Nephron (organoid): ENCODE measurements around the gene GRAMD1B.

Source experiments
- H3K27ac Mint-ChIP-seq, 3 experiments: 2 replicates each; pipeline ENCODE4 v1.8.0; 2020; ENCODE audit warnings: mixed read lengths in 3 of 3, mild to moderate bottlenecking in 2 of 3, moderate library complexity in 1 of 3
- H3K27me3 Mint-ChIP-seq: 2 replicates; pipeline ENCODE4 v1.8.0; 2021; ENCODE audit warnings: low read depth, mild to moderate bottlenecking, moderate library complexity, mixed read lengths
- H3K36me3 Mint-ChIP-seq: 2 replicates; pipeline ENCODE4 v1.8.0; 2020; ENCODE audit warnings: low read depth, mixed read lengths
- H3K4me1 Mint-ChIP-seq: 2 replicates; pipeline ENCODE4 v1.8.0; 2020; ENCODE audit warnings: mixed read lengths
- H3K4me3 Mint-ChIP-seq, 3 experiments: 2 replicates each; pipeline ENCODE4 v1.8.0; 2020; ENCODE audit warnings: mild to moderate bottlenecking in 3 of 3, mixed read lengths in 3 of 3, moderate library complexity in 2 of 3
- H3K9me3 Mint-ChIP-seq: 2 replicates; pipeline ENCODE4 v1.8.0; 2020; ENCODE audit warnings: mixed read lengths
- TF ChIP-seq, protein P1 (sequence below), 3 experiments: fragments of 200-600 bp; sonication (generic); IDR thresholded peaks; one replicate each; pipeline ENCODE4 v1.5.0; 2021; ENCODE audit warnings: antibody characterized with exemption in 3 of 3; ENCODE audit not compliant: unreplicated experiment in 3 of 3

Gene GRAMD1B

DNA sequence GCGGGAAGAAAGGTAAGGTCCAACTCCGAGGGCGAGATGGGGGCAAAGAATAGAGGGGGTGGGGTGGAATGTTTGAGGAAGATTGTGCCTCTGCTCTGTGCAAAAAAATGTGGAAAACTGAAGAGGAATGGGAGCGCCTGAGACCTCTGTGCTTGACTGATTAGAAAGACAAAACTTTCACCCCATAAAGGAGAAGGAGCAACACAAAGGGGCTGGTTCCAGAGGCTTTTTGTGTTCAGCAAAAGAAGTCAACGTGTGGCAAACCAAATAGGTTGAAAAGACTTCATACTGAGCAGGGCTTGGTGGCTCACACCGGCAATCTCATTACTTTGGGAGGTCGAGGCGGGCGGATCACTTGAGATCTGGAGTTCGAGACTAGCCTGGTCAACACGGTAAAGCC, 50.8 kb downstream of the GRAMD1B start:
- Mint-ChIP-seq H3K36me3 (peaks cover 4% of the 10 kb centered on the region), H3K27me3 (no peaks in the 10 kb centered on the region), H3K27ac (no peak overlapping the region), H3K9me3 (no peaks in the 10 kb centered on the region), H3K4me3 (no peak overlapping the region), H3K4me1 (peaks cover 13% of the 10 kb centered on the region)
- TF ChIP-seq, protein P1, sequence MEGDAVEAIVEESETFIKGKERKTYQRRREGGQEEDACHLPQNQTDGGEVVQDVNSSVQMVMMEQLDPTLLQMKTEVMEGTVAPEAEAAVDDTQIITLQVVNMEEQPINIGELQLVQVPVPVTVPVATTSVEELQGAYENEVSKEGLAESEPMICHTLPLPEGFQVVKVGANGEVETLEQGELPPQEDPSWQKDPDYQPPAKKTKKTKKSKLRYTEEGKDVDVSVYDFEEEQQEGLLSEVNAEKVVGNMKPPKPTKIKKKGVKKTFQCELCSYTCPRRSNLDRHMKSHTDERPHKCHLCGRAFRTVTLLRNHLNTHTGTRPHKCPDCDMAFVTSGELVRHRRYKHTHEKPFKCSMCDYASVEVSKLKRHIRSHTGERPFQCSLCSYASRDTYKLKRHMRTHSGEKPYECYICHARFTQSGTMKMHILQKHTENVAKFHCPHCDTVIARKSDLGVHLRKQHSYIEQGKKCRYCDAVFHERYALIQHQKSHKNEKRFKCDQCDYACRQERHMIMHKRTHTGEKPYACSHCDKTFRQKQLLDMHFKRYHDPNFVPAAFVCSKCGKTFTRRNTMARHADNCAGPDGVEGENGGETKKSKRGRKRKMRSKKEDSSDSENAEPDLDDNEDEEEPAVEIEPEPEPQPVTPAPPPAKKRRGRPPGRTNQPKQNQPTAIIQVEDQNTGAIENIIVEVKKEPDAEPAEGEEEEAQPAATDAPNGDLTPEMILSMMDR (IDR thresholded peaks at IDR 0.05; ENCODE audit: unreplicated experiment in 3 of 3), result no peak

DNA sequence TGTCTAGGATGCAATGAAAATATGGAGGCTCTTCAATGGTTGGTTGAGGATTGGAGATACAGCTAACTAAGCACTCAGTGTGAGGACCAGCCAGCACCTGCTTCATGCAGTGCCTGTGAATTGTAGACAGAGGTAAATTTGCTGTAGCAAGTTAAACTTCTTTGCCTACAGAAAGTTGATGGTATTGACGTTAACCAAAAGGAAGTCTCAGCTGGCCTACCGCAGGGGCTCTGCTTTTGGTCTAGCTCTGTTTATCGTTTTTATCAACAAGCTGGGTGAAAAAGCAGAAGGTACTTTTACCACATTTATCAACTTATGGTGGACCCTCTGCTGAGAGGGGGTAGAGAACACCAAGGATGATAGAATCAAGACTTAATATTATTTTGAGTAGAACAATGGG, 51.6 kb downstream of the GRAMD1B start:
- Mint-ChIP-seq H3K9me3 (no peaks in the 10 kb centered on the region), H3K4me1 (peaks cover 13% of the 10 kb centered on the region), H3K27me3 (no peaks in the 10 kb centered on the region), H3K27ac (no peak overlapping the region), H3K36me3 (peaks cover 4% of the 10 kb centered on the region), H3K4me3 (no peak overlapping the region)
- TF ChIP-seq, protein P1 (IDR thresholded peaks at IDR 0.05; ENCODE audit: unreplicated experiment in 3 of 3), result no peak

DNA sequence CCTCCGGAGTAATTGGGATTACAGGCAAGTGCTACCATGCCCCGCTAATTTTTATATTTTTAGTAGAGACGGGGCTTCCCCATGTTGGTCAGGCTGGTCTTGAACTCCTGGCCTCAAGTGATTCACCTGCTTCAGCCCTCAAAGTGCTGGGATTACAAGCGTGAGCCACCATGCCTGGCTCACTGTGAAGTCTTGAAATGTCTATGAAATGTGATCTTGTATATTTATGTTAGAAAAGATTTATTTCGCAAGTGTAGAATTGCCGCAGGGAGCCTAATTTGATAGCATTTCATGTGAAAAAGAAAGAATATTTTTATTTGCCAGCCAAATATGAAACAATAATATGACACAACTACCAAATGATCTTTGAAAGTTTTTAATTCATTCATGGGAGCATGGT, 52.1 kb downstream of the GRAMD1B start:
- H3K27ac Mint-ChIP-seq, result no peak overlapping the region
- TF ChIP-seq, protein P1 (IDR thresholded peaks at IDR 0.05; ENCODE audit: unreplicated experiment in 3 of 3), result no peak
- no peaks in the 10 kb centered on the region for H3K27me3 Mint-ChIP-seq
- H3K4me3 Mint-ChIP-seq, result no peak overlapping the region
- H3K4me1 Mint-ChIP-seq, result peaks cover 13% of the 10 kb centered on the region
- H3K9me3 Mint-ChIP-seq, result no peaks in the 10 kb centered on the region
- peaks cover 4% of the 10 kb centered on the region for H3K36me3 Mint-ChIP-seq

DNA sequence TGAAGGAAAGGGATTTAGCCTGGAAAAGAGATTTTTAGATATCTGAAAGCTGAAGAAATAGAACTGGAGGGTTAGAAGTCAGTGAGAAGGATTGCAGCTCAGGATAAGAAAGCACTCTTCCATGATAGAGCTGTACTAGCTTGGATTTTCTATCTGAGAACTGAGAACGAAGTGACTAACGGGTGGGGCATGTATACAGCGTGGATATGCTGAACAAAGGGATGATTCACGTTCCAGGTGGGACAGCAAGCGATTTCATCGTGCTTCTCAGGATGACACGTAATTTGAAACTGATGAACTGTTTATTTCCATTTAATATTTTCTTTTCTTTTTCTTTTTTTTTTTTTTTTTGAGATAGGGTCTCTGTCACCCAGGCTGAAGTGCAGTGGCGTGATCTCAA, 53.0 kb downstream of the GRAMD1B start:
- no peak overlapping the region for H3K27ac Mint-ChIP-seq
- no peaks in the 10 kb centered on the region for H3K9me3 Mint-ChIP-seq
- H3K4me1 Mint-ChIP-seq, result peaks cover 12% of the 10 kb centered on the region
- H3K36me3 Mint-ChIP-seq, result peaks cover 4% of the 10 kb centered on the region
- TF ChIP-seq, protein P1 (IDR thresholded peaks at IDR 0.05; ENCODE audit: unreplicated experiment in 3 of 3), result no peak
- H3K4me3 Mint-ChIP-seq, result no peak overlapping the region
- H3K27me3 Mint-ChIP-seq, result no peaks in the 10 kb centered on the region

DNA sequence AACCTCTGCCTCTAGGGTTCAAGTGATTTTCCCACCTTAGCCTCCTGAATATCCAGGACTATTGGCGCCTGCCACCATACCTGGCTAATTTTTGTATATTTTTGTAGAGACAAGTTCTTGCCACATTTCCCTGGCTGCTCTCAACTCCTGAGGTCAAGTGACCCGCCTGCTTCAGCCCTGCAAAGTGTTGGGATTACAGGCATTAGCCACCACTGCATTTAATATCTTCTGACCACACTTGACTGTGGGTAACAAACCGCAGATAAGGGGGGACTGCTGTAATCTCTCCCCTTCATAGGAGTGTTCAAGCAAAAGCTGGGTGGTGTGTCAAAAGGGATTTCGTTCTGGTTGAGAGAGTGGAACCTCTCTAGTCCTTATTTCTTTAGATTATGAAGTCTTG, 53.4 kb downstream of the GRAMD1B start:
- TF ChIP-seq, protein P1 (IDR thresholded peaks at IDR 0.05; ENCODE audit: unreplicated experiment in 3 of 3), result no peak
- H3K36me3 Mint-ChIP-seq, result peaks cover 4% of the 10 kb centered on the region
- H3K9me3 Mint-ChIP-seq, result no peaks in the 10 kb centered on the region
- H3K27me3 Mint-ChIP-seq, result no peaks in the 10 kb centered on the region
- no peak overlapping the region for H3K27ac Mint-ChIP-seq
- peaks cover 8% of the 10 kb centered on the region for H3K4me1 Mint-ChIP-seq
- no peak overlapping the region for H3K4me3 Mint-ChIP-seq

DNA sequence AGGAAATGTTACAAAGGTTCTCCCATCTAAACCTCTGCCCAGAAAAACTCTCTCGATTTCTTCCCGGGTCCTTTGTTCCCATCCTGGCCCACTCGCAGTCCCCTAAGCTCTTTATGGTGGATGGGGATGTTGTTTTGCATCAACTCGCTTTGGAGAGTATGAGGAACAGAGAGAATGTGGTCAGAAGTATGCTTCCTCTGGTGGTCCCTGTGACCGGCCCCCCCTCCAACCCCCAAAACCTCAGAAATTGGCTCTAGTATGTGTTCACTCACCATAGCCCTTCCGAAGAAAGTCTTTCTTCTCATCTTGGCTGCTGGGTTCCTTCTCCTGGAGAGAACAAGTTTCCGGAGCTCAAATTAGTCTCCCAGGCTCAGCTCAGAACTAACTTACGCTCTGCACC, 54.4 kb downstream of the GRAMD1B start:
- H3K4me1 Mint-ChIP-seq, result no peaks in the 10 kb centered on the region
- H3K4me3 Mint-ChIP-seq, result no peak overlapping the region
- peaks cover 4% of the 10 kb centered on the region for H3K36me3 Mint-ChIP-seq
- H3K9me3 Mint-ChIP-seq, result no peaks in the 10 kb centered on the region
- H3K27me3 Mint-ChIP-seq, result no peaks in the 10 kb centered on the region
- H3K27ac Mint-ChIP-seq, result no peak overlapping the region
- TF ChIP-seq, protein P1 (IDR thresholded peaks at IDR 0.05; ENCODE audit: unreplicated experiment in 3 of 3), result no peak
